GM23338 (cell line): ENCODE results near the gene CYTH3.

Experiments
- CTCF ChIP-seq, 2 experiments: fragments of 200-600 bp in 1 of 2; sonication (generic) in 1 of 2; conservative IDR thresholded peaks; 2 replicates each; pipeline versions ENCODE4 v1.5.1 to v1.6.1; 2016 to 2017; ENCODE audit warnings: antibody characterized with exemption in 2 of 2, low read depth in 2 of 2, mild to moderate bottlenecking in 2 of 2, moderate library complexity in 1 of 2
- JUNB ChIP-seq: IDR thresholded peaks from one replicate; pipeline ENCODE4 v1.6.1; 2016; ENCODE audit warnings: antibody characterized with exemption; ENCODE audit not compliant: unreplicated experiment
- TF ChIP-seq, protein P1 (sequence below): IDR thresholded peaks from one replicate; pipeline ENCODE4 v1.6.1; 2018; ENCODE audit warnings: antibody characterized with exemption; ENCODE audit not compliant: unreplicated experiment

DNA sequence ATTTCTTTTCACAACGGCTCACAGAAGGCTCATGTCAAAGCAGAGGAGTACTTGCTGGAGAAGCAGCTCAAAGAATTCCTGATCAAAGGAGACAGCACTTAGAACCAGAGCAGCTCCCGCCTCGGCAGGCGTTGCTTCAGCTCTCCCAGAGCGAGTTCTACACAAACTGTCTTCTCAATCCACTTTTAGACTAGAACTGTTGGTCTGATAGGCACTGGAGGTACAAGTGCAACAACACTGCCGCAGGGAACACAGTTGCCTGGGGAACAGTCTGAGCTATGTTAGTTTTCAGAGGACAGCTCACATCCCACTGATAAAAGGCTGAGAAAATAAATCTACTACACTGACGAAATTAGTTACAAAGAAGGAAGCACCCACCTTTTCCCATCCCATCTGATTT, 35.4 kb downstream of the CYTH3 start:
- TF ChIP-seq JUNB (no peak), CTCF (conservative IDR thresholded peaks at IDR 0.05; ENCODE audit: low read depth in 2 of 2) (no peak)
- TF ChIP-seq, protein P1, sequence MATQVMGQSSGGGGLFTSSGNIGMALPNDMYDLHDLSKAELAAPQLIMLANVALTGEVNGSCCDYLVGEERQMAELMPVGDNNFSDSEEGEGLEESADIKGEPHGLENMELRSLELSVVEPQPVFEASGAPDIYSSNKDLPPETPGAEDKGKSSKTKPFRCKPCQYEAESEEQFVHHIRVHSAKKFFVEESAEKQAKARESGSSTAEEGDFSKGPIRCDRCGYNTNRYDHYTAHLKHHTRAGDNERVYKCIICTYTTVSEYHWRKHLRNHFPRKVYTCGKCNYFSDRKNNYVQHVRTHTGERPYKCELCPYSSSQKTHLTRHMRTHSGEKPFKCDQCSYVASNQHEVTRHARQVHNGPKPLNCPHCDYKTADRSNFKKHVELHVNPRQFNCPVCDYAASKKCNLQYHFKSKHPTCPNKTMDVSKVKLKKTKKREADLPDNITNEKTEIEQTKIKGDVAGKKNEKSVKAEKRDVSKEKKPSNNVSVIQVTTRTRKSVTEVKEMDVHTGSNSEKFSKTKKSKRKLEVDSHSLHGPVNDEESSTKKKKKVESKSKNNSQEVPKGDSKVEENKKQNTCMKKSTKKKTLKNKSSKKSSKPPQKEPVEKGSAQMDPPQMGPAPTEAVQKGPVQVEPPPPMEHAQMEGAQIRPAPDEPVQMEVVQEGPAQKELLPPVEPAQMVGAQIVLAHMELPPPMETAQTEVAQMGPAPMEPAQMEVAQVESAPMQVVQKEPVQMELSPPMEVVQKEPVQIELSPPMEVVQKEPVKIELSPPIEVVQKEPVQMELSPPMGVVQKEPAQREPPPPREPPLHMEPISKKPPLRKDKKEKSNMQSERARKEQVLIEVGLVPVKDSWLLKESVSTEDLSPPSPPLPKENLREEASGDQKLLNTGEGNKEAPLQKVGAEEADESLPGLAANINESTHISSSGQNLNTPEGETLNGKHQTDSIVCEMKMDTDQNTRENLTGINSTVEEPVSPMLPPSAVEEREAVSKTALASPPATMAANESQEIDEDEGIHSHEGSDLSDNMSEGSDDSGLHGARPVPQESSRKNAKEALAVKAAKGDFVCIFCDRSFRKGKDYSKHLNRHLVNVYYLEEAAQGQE, result no peak
